ENCODE results near the gene MPDZ. TPM values are rescaled to one million over a fixed set of nuclear protein-coding genes. Genes with fewer than 3 reads are reported as not detected.

MPDZ gene
- total and polyA plus RNA-seq, 4 experiments from 2014 or later, result not detected

DNA sequence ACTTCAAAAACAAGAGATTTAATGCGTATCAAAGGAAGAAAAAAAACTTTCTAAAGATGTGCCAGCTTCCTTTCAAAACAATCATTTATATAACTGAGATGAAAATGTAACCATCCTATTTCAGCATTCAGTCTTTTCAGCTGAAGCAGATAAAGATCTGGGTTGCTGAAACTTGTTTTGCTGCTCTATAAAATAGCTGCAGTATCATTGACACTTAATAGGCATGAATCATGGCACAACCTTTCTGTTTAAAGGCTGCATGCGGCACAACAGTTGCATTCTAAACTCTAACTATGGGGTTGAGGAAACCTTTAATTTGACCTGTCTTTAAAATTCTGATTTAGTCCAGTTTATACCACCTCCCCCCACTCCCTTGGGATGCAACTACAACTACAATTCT lies 196.7 kb downstream of the MPDZ start:
- peaks cover 0 to 1% (median 0%) of the 10 kb centered on the region in 4 donors for H3K4me1 Mint-ChIP-seq
- H3K9me3 Mint-ChIP-seq, result peaks cover 3 to 11% (median 7%) of the 10 kb centered on the region in 8 donors
- H3K27ac Mint-ChIP-seq, result no peak overlapping the region
- Histone ChIP-seq H3K27me3 (ENCODE audit: insufficient read depth, low read length) (no peaks in the 10 kb centered on the region), H3K4me3 (ENCODE audit: low read length in 2 of 2) (no peak overlapping the region), H3K9me3 (ENCODE audit: control insufficient read depth in 1 of 2, low read length in 2 of 2) (peaks cover 0 to 3% of the 10 kb centered on the region in 2 donors), H3K4me1 (ENCODE audit: insufficient read depth, low read length) (no peaks in the 10 kb centered on the region), H3K36me3 (ENCODE audit: insufficient read depth, low read length) (no peaks in the 10 kb centered on the region), H3K27ac (ENCODE audit: low read depth, low read length) (no peak overlapping the region)
- CTCF ChIA-PET (ENCODE audit: partially characterized antibody), result no interaction called here
- no peak overlapping the region for H3K4me3 Mint-ChIP-seq
- no peak for DNase-seq
- no peaks in the 10 kb centered on the region for H3K27me3 Mint-ChIP-seq
- POLR2A ChIA-PET (ENCODE audit: partially characterized antibody), result no interaction called here
- no peaks in the 10 kb centered on the region for H3K36me3 Mint-ChIP-seq
- intact Hi-C loops (cut with micrococcal nuclease), result no loop called here

DNA sequence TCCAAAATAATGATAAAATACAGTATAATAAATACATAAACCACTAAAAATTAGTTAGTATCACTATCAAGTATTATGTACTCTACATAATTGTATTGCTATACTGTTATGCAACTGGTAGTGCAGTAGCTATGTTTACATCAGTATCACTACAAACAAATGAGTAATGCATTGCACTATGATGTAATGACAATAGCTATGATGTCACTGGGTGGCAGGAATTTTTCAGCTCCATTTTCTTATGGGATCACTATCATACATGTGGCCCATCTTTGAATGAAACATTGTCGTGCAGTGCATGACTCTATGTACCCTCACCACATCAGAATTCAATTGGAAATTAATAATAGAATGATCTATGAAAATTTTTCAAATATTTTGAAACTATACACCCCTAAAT lies 201.3 kb downstream of the MPDZ start:
- H3K36me3 Mint-ChIP-seq, result no peaks in the 10 kb centered on the region
- no peaks in the 10 kb centered on the region for H3K27me3 Mint-ChIP-seq
- ChIA-PET POLR2A (ENCODE audit: partially characterized antibody) (no interaction called here), CTCF (ENCODE audit: partially characterized antibody) (no interaction called here)
- H3K9me3 Mint-ChIP-seq, result peaks cover 0 to 21% (median 10%) of the 10 kb centered on the region in 8 donors
- Histone ChIP-seq H3K4me3 (ENCODE audit: low read length in 2 of 2) (no peak overlapping the region), H3K27me3 (ENCODE audit: insufficient read depth, low read length) (no peaks in the 10 kb centered on the region), H3K27ac (ENCODE audit: low read depth, low read length) (no peak overlapping the region), H3K9me3 (ENCODE audit: control insufficient read depth in 1 of 2, low read length in 2 of 2) (no peaks in the 10 kb centered on the region), H3K36me3 (ENCODE audit: insufficient read depth, low read length) (no peaks in the 10 kb centered on the region), H3K4me1 (ENCODE audit: insufficient read depth, low read length) (no peaks in the 10 kb centered on the region)
- no peak for DNase-seq
- peaks cover 0 to 1% (median 0%) of the 10 kb centered on the region in 4 donors for H3K4me1 Mint-ChIP-seq
- no peak overlapping the region for H3K27ac Mint-ChIP-seq
- intact Hi-C loops (cut with micrococcal nuclease), result no loop called here
- no peak overlapping the region for H3K4me3 Mint-ChIP-seq

- no peaks in the 10 kb centered on the region for H3K9me3 ChIP-seq (ENCODE audit: control insufficient read depth in 1 of 2, low read length in 2 of 2)
- Mint-ChIP-seq H3K9me3 (peaks cover 0 to 22% (median 10%) of the 10 kb centered on the region in 8 donors), H3K4me3 (no peak overlapping the region), H3K27me3 (no peaks in the 10 kb centered on the region), H3K36me3 (no peaks in the 10 kb centered on the region), H3K27ac (no peak overlapping the region), H3K4me1 (no peaks in the 10 kb centered on the region)
- DNase-seq, result no peak
- POLR2A ChIA-PET (ENCODE audit: partially characterized antibody), result no interaction called here
- no peak overlapping the region for H3K27ac ChIP-seq (ENCODE audit: low read depth, low read length)
- H3K27me3 ChIP-seq (ENCODE audit: insufficient read depth, low read length), result no peaks in the 10 kb centered on the region
- H3K4me1 ChIP-seq (ENCODE audit: insufficient read depth, low read length), result no peaks in the 10 kb centered on the region
- CTCF ChIA-PET (ENCODE audit: partially characterized antibody), result no interaction called here
- no peak overlapping the region for H3K4me3 ChIP-seq (ENCODE audit: low read length in 2 of 2)
- H3K36me3 ChIP-seq (ENCODE audit: insufficient read depth, low read length), result no peaks in the 10 kb centered on the region
- intact Hi-C loops (cut with micrococcal nuclease), result no loop called here
Measured at GRCh38 chr9:13076616-13077015, 202.9 kb downstream of the MPDZ start.

- no peaks in the 10 kb centered on the region for H3K4me1 ChIP-seq (ENCODE audit: insufficient read depth, low read length)
- Mint-ChIP-seq H3K9me3 (peaks cover 0 to 26% (median 13%) of the 10 kb centered on the region in 8 donors), H3K27ac (no peak overlapping the region), H3K36me3 (no peaks in the 10 kb centered on the region), H3K4me1 (no peaks in the 10 kb centered on the region), H3K27me3 (no peaks in the 10 kb centered on the region), H3K4me3 (no peak overlapping the region)
- CTCF ChIA-PET (ENCODE audit: partially characterized antibody), result no interaction called here
- no peaks in the 10 kb centered on the region for H3K36me3 ChIP-seq (ENCODE audit: insufficient read depth, low read length)
- H3K4me3 ChIP-seq (ENCODE audit: low read length in 2 of 2), result no peak overlapping the region
- no peaks in the 10 kb centered on the region for H3K27me3 ChIP-seq (ENCODE audit: insufficient read depth, low read length)
- intact Hi-C loops (cut with micrococcal nuclease), result no loop called here
- no peaks in the 10 kb centered on the region for H3K9me3 ChIP-seq (ENCODE audit: control insufficient read depth in 1 of 2, low read length in 2 of 2)
- H3K27ac ChIP-seq (ENCODE audit: low read depth, low read length), result no peak overlapping the region
- no peak for DNase-seq
- POLR2A ChIA-PET (ENCODE audit: partially characterized antibody), result no interaction called here
Measured at GRCh38 chr9:13071921-13072320, 207.6 kb downstream of the MPDZ start.

DNA sequence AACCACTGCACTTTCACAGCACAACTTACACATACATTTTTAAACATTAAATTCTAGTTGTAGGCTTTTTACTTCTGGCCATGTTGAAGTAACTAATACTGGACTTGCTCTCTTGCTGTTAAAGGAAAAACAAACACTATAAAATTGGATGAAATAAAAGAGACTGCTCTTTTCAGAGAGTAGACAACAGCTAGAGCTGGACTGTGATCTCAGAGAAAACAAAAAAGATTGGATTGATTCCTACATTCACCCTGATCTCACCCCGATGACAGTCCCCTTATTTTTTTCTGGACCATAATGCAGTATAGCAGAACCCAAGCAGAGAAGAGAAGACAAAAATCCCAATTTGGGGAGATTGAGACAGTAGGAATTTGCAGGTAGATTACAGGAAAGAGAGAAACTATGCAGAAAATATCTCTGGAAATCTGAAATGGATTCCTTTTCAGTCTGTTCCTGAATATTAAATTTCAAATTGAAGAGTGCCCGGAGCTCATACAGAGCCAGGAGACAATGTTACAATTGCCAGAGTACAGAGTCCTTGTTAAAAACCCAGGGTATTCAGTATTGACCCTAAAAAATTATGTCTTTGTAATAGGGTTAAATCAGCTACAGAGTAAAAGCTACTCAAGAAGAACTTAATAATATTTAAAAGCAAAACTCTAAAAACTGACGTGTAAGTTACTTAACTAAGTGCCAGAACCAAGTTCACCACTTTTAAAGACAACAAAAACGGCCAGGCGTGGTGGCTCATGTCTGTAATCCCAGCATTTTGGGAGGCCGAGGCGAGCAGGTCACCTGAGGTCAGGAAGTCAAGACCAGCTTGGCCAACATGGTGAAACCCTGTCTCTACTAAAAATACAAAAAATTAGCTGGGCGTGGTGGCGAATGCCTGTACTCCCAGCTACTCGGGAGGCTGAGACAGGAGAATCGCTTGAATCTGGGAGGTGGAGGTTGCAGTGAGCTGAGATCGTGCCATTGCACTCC lies 208.6 kb downstream of the MPDZ start:
- H3K27ac ChIP-seq (ENCODE audit: low read depth, low read length), result no peak overlapping the region
- intact Hi-C loops (cut with micrococcal nuclease), result no loop called here
- no peaks in the 10 kb centered on the region for H3K9me3 ChIP-seq (ENCODE audit: control insufficient read depth in 1 of 2, low read length in 2 of 2)
- CTCF ChIA-PET (ENCODE audit: partially characterized antibody), result no interaction called here
- H3K27me3 Mint-ChIP-seq, result no peaks in the 10 kb centered on the region
- POLR2A ChIA-PET (ENCODE audit: partially characterized antibody), result no interaction called here
- no peak overlapping the region for H3K4me3 Mint-ChIP-seq
- no peaks in the 10 kb centered on the region for H3K36me3 Mint-ChIP-seq
- H3K36me3 ChIP-seq (ENCODE audit: insufficient read depth, low read length), result no peaks in the 10 kb centered on the region
- no peaks in the 10 kb centered on the region for H3K4me1 ChIP-seq (ENCODE audit: insufficient read depth, low read length)
- no peak overlapping the region for H3K4me3 ChIP-seq (ENCODE audit: low read length in 2 of 2)
- no peaks in the 10 kb centered on the region for H3K27me3 ChIP-seq (ENCODE audit: insufficient read depth, low read length)
- H3K4me1 Mint-ChIP-seq, result no peaks in the 10 kb centered on the region
- no peak overlapping the region for H3K27ac Mint-ChIP-seq
- no peak for DNase-seq
- H3K9me3 Mint-ChIP-seq, result peaks cover 0 to 23% (median 12%) of the 10 kb centered on the region in 8 donors

GRCh38 chr9:13069498-13069897 lies 210.0 kb downstream of the MPDZ start:
- Mint-ChIP-seq H3K4me3 (no peak overlapping the region), H3K36me3 (no peaks in the 10 kb centered on the region), H3K27me3 (no peaks in the 10 kb centered on the region), H3K27ac (no peak overlapping the region), H3K4me1 (no peaks in the 10 kb centered on the region), H3K9me3 (peaks cover 0 to 22% (median 12%) of the 10 kb centered on the region in 8 donors)
- no peaks in the 10 kb centered on the region for H3K36me3 ChIP-seq (ENCODE audit: insufficient read depth, low read length)
- CTCF ChIA-PET (ENCODE audit: partially characterized antibody), result no interaction called here
- H3K4me1 ChIP-seq (ENCODE audit: insufficient read depth, low read length), result no peaks in the 10 kb centered on the region
- intact Hi-C loops (cut with micrococcal nuclease), result no loop called here
- no peaks in the 10 kb centered on the region for H3K27me3 ChIP-seq (ENCODE audit: insufficient read depth, low read length)
- POLR2A ChIA-PET (ENCODE audit: partially characterized antibody), result no interaction called here
- H3K27ac ChIP-seq (ENCODE audit: low read depth, low read length), result no peak overlapping the region
- no peak overlapping the region for H3K4me3 ChIP-seq (ENCODE audit: low read length in 2 of 2)
- DNase-seq, result no peak
- no peaks in the 10 kb centered on the region for H3K9me3 ChIP-seq (ENCODE audit: control insufficient read depth in 1 of 2, low read length in 2 of 2)

- no peak for DNase-seq
- Mint-ChIP-seq H3K27ac (no peak overlapping the region), H3K27me3 (no peaks in the 10 kb centered on the region), H3K36me3 (no peaks in the 10 kb centered on the region), H3K4me1 (no peaks in the 10 kb centered on the region), H3K4me3 (no peak overlapping the region), H3K9me3 (peaks cover 2 to 26% (median 7%) of the 10 kb centered on the region in 8 donors)
- Histone ChIP-seq H3K27me3 (ENCODE audit: insufficient read depth, low read length) (no peaks in the 10 kb centered on the region), H3K36me3 (ENCODE audit: insufficient read depth, low read length) (no peaks in the 10 kb centered on the region), H3K27ac (ENCODE audit: low read depth, low read length) (no peak overlapping the region), H3K4me3 (ENCODE audit: low read length in 2 of 2) (no peak overlapping the region), H3K4me1 (ENCODE audit: insufficient read depth, low read length) (no peaks in the 10 kb centered on the region), H3K9me3 (ENCODE audit: control insufficient read depth in 1 of 2, low read length in 2 of 2) (no peaks in the 10 kb centered on the region)
- ChIA-PET CTCF (ENCODE audit: partially characterized antibody) (no interaction called here), POLR2A (ENCODE audit: partially characterized antibody) (no interaction called here)
- intact Hi-C loops (cut with micrococcal nuclease), result no loop called here
Measured at GRCh38 chr9:13064676-13065075, 214.8 kb downstream of the MPDZ start.
